GM18858 (cell line): ENCODE results near the gene CDH4.

Experiments
- ATAC-seq: cut with Tn5 transposase; IDR thresholded peaks from one replicate; pipeline ENCODE4 v1.9.1; 2021; ENCODE audit not compliant: unreplicated experiment

CDH4 gene

GRCh38 chr20:61927826-61928541 lies 675.9 kb downstream of the CDH4 start:
- no peak for ATAC-seq

- no peak for ATAC-seq
Observed at GRCh38 chr20:61929561-61929960, 677.5 kb downstream of the CDH4 start.

- no peak for ATAC-seq
Observed at GRCh38 chr20:61929971-61930666, 678.1 kb downstream of the CDH4 start.

GRCh38 chr20:61930776-61931475 lies 678.9 kb downstream of the CDH4 start:
- ATAC-seq, result no peak

- no peak for ATAC-seq
Observed at GRCh38 chr20:61931476-61932198, 679.6 kb downstream of the CDH4 start.

GRCh38 chr20:61932199-61932592 lies 680.1 kb downstream of the CDH4 start:
- ATAC-seq, result no peak

GRCh38 chr20:61932711-61933480 lies 680.8 kb downstream of the CDH4 start:
- ATAC-seq, result no peak

- ATAC-seq, result no peak
Observed at GRCh38 chr20:61933481-61933950, 681.5 kb downstream of the CDH4 start.

- ATAC-seq, result no peak
Observed at GRCh38 chr20:61933951-61934715, 682.1 kb downstream of the CDH4 start.

GRCh38 chr20:61934716-61935530 lies 682.9 kb downstream of the CDH4 start:
- no peak for ATAC-seq

- no peak for ATAC-seq
Observed at GRCh38 chr20:61935926-61936700, 684.1 kb downstream of the CDH4 start.

GRCh38 chr20:61936701-61937131 lies 684.7 kb downstream of the CDH4 start:
- ATAC-seq, result no peak

- no peak for ATAC-seq
Observed at GRCh38 chr20:61937146-61937962, 685.3 kb downstream of the CDH4 start.

GRCh38 chr20:61937963-61938838 lies 686.1 kb downstream of the CDH4 start:
- no peak for ATAC-seq

GRCh38 chr20:61938839-61939690 lies 687.0 kb downstream of the CDH4 start:
- ATAC-seq, result no peak
